ENCODE results near the gene GPR132.

GRCh38 chr14:105065280-105066228, at the start of gene GPR132:
- TF ChIP-seq POLR2AphosphoS5 (IDR thresholded peaks at IDR 0.05; ENCODE audit: low read depth, low read length) (no peak), EGR1 (IDR thresholded peaks at IDR 0.05; ENCODE audit: borderline replicate concordance, low read depth, low read length) (no peak), BRCA1 (IDR thresholded peaks at IDR 0.05; ENCODE audit: low read depth, low read length) (no peak), EP300 (IDR thresholded peaks at IDR 0.05; ENCODE audit: borderline replicate concordance in 1 of 2, low read depth in 2 of 2, low read length in 2 of 2) (no peak), MAFK (IDR thresholded peaks at IDR 0.05; ENCODE audit: low read depth, low read length) (no peak), JUND (IDR thresholded peaks at IDR 0.05; ENCODE audit: low read length) (no peak), YY1 (IDR thresholded peaks at IDR 0.05; ENCODE audit: low read depth, low read length) (no peak), POLR2A (IDR thresholded peaks at IDR 0.05; ENCODE audit: control extremely low read depth in 1 of 2, low read depth in 2 of 2, low read length in 2 of 2) (no peak), MAX (IDR thresholded peaks at IDR 0.05) (no peak), KDM5A (IDR thresholded peaks at IDR 0.05; ENCODE audit: low read length) (no peak), CTCF (IDR thresholded peaks at IDR 0.05; ENCODE audit: control extremely low read depth in 1 of 3, insufficient read depth in 1 of 3, low read depth in 1 of 3, low read length in 3 of 3) (no peak), JUN (IDR thresholded peaks at IDR 0.05; ENCODE audit: low read depth, low read length) (no peak), KDM1A (IDR thresholded peaks at IDR 0.05; ENCODE audit: borderline replicate concordance, low read length) (no peak), CBX5 (IDR thresholded peaks at IDR 0.05; ENCODE audit: low read depth, low read length) (no peak)

Data from H1 (cell line).